D341Med (cell line): Measurements from ENCODE around the gene LTBP1.

Experiments
- DNase-seq: peaks from one replicate; pipeline ENCODE4 v3.0.0; 2012; ENCODE audit warnings: low spot score

The LTBP1 gene

GRCh38 chr2:33118651-33119050 lies 171.9 kb downstream of the LTBP1 start:
- no peak for DNase-seq

GRCh38 chr2:33121416-33121815 lies 174.7 kb downstream of the LTBP1 start:
- DNase-seq = no peak

DNA sequence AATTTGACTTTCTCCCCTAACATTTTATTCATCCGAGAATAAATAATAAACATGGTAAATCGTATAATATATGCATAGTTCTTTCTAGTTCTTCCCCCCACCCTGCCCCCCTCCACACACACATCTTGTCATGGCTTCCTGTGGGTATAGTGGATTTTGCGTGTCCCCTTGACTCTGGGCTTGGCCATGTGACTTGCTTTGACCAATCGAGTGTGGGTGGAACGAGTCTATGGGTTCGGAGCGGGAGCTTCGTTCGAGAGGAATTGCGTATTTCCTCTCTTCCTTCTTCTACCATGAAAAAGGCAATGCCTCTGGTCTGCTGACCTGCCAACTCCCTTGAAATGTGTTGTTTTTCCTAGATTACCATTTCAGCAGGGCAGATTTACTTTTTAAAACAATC lies 175.2 kb downstream of the LTBP1 start:
- no peak for DNase-seq

DNA sequence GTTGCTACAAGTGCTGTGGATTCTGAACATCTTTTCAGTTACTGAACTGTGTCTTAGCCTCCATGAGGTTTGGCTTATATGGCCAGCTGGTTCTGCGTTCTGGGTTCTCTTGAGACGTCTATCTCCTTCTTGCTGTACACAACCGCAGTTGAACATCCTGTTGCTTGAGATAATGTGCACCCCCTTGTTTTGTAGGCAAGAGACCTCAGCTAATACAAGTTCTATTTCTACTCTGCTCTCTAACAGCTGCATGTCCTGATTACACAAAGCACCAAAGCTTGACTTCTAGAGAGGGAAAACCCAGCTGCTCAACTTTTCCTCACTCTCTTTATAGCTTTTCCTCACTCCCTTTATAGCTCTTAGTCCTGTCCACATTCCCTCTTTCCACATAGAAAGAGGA lies 176.0 kb downstream of the LTBP1 start:
- no peak for DNase-seq

- DNase-seq = no peak
Observed at GRCh38 chr2:33123216-33123615, 176.5 kb downstream of the LTBP1 start.

DNA sequence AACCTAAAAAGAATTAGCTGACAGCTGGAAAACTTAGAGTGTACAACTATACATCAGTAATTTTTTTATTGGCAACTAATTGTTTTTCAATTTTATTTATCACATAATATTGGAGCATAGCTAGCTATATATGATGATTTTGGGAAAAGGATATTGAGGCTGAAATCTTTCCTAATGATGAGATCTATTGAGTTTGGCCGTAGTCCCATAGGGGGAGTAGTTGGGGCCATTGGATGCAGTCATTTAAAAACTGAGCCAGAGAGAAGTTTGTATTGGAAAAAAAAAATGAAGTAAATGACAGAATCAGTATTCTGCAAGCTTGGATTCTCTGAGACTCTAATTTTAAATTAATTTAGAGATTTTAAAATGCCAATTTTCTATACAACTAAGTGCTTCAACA lies 179.8 kb downstream of the LTBP1 start:
- DNase-seq = no peak

- DNase-seq = no peak
Observed at GRCh38 chr2:33126958-33127357, 180.2 kb downstream of the LTBP1 start.

DNA sequence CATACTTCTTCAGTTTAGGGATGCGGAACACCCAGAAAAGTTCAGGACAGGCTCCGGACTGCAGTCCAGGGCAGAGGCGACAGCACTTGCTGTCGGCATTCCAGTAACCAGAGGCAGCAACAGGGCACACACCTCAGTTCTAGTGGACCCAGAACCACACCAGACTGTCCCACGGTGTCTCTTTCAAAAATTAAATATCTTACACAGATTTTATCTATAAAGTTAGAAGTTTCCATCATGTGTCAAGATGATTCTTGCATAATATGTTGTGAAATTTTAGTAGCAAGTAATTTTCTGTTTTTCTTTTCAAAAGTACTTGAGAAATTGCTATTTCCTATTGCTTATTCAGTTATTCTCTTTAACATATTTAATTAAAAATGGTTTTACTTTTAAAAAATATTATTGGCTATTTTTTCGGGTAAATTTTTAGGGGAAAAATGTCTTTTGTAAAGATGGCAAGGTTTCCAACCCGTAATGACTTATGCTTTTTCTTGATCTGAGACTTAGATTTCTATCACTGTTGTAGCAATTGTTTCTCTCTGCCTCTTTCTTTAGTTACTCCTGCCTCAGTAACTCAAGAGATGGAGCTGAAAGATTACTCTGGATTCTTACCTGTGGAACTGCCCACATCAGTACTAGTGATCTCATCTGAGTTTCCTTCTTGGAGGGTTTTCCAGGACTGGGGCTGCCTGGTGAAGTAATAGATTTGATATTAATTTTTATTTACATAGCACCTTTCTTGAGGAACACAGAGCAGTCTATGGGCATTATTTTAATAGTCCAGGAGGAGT lies 182.7 kb downstream of the LTBP1 start:
- no peak for DNase-seq

DNA sequence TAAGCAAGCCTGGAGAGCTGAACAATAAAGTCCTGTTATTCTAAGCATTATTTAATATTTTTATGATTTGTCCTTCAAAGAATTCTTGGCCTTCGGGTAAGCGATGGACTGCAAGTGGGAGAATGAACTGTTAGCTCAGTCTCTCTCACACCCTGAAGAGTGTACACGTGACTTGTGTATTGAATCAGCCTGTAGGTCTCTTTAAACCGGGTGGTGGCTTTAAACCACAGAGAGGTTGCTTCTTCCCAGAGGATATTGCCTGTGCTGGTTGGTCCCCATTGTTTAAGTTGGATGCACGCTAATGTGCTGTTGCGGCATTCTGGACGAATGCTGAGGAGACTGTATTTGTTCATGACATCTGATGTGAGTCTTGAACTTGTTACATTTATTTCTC lies 183.3 kb downstream of the LTBP1 start:
- DNase-seq = no peak

- no peak for DNase-seq
Observed at GRCh38 chr2:33130544-33130943, 183.8 kb downstream of the LTBP1 start.

- DNase-seq = no peak
Observed at GRCh38 chr2:33131111-33131510, 184.4 kb downstream of the LTBP1 start.

DNA sequence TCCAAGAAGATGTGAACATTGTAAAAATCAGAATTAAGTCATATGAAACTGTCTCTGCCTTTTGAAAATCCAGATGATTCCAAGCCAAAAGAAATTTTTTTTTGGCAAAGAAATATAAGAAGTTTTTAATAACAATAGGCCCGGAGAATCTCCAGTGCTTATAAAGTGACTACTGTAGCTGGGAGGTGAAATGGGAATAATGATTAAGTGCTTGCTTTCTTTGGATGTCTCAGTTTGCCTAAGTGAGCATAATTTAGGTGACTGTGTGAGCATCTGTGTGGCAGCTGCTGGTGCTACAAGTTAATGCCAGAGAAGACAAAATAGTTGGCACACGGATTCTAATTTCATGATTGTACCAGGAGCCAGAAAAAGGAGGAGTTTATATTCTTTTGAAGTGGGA lies 185.0 kb downstream of the LTBP1 start:
- no peak for DNase-seq

DNA sequence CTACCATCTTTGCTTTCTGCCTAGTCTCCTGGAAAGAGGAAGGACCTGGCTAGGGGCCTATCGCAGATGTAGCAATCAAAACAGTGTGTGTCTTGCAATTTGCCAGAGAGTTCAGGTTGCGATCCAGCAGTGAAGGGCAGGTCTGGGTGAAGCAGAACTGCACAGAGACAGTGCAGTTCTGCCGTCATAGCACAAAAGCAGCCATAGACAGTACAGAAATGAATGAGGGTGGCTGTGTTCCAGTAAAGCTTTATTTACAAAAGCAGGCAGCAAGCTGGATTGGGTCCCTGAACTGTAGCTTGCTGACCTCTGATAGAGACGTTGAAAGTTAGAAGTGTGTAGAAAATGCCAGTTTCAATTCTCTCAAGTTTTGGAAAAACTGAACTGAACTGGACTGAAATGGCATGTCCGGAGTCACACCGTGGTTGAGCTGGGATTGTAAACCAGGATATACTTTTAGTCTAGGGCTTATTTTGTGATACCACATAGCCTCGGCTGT lies 186.8 kb downstream of the LTBP1 start:
- DNase-seq = no peak

DNA sequence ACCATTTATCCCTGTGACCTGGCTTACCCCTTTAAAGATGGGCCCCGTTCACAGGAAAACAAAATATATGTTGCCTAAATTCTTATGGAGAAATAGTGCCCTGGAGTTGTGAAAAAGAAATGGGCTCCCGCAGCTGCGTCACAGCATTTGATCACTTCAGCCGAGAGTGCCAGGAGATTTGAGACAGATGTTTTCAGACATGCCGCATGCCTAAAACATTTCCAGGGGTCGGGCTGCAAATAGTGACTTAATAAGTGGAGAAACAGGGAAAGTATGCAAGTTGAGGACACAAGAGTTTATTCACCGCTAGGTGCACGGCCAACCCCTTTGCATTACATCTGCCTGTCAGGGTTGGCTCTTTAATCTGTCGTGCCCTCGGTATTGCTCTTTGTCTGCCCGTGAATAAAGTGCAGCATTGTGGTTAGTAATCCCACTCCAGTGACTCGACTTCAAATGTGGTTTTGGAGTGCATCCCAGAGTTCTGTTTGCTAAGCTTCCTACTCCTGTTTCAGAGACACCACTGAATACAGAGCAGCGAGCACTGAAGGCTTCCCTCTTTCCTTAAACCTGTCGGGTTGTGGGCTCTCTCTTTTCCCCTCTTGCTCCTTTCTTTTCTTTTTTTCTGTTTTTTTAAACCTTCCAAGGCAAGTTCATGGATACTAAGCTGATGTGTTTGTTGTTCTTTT lies 187.5 kb downstream of the LTBP1 start:
- DNase-seq = no peak

- no peak for DNase-seq
Observed at GRCh38 chr2:33134791-33135560, 188.2 kb downstream of the LTBP1 start.

DNA sequence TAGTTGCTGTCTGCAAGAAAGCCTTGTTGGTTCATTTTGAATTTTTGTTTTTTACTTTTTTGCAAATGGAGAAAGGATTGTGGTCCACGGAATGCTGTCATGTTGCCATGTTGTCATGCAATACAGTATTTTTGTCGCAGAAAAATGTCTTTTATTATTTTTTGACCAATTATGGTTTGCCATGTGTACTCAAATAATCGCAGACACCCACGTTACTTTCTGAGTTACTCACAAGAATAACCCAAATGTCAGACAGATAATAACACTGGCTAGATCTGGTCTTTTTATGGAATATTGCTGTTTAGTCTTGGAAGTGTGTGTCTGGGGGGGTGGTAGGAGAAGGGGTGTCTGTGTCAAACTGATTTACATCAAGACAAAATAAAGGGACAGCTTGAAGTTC lies 188.9 kb downstream of the LTBP1 start:
- DNase-seq = no peak

DNA sequence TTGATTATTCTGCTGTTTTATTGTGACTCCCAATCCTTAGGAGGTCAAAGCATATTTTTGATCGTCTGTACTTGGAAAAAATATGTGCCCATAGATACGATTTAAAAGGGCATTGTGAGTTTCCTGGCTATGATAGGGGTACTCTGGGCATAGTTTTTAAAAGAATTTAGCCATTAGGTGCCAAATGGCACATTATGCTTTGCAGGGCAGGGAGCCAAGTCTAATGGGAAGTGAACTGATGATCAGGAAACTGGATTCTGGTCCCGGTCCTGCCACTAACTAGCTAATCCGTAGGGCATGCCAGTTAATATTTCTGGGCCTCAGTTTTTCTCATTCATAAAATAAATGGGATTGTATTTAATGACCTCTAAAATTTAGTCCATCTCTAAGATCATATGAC lies 189.3 kb downstream of the LTBP1 start:
- no peak for DNase-seq

DNA sequence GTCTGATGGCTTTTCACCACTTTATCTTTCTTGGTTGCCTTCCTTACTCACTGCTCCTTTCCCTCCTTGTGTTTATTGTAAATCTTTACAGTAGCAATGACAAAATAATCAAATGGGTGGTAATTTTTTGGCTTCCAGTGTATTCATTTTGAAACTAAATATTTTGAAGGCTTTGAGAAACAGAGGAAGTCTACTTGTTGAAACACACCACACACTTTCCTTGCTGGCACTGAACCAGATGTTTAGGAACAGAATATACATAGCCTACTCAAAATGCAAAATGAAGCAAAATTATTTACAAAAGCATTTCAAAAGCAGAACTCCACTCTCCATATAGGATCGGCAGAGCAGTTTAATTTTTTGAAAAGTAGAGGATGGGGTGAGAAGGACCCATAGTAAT lies 189.8 kb downstream of the LTBP1 start:
- no peak for DNase-seq

- DNase-seq = no peak
Observed at GRCh38 chr2:33137331-33137730, 190.6 kb downstream of the LTBP1 start.

DNA sequence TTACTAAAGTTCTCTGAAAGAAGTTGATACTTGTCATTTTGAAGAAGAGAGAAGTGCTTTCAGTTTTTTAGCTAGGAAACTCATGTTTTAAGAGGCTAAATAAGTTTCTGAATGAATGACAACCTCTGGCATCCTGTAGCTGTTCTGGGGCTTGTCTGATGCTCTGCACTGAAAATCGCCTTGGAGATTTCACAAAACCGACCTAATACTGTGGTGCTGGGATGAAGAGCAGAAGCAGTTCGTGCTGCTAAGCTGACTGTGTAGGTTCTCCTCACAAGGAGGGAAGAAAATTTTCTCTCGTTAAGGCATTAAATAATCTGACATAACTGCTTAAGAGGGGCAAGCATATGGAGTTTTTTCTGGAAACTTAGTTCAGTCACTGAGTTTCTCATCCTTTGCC lies 193.2 kb downstream of the LTBP1 start:
- no peak for DNase-seq

DNA sequence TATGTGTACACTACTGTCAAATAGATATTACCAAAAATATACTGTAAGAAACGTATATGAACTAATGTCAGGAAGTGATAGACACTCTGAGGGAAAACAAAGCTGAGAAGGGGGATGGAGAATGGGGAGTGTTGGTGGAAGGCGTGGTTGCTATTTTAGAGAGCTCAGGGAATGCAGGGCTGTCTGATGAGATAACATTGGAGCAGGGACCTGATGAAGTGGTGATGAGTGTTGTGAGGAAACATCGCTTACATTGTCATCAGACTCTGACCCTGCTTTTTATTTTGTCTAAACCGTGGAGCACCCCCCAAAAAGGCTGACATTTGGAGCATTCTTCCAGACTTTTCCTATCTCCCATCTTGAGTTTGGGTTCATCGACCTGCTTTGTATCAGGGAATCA lies 194.7 kb downstream of the LTBP1 start:
- DNase-seq = no peak

GRCh38 chr2:33142810-33143209 lies 196.1 kb downstream of the LTBP1 start:
- DNase-seq = no peak

GRCh38 chr2:33144243-33144642 lies 197.5 kb downstream of the LTBP1 start:
- no peak for DNase-seq
